Activated T-helper 17 cell treated with anti-CD3 and anti-CD28 coated beads, Interleukin-2, amount 50 U/mL, for 72 hours (primary cell): ENCODE data around the gene HIBADH. TPM values are rescaled to one million over a fixed set of nuclear protein-coding genes. Genes with fewer than 3 reads are reported as not detected.
"Not testable (repeated sequence)": the region's sequence is repeated elsewhere in the genome, so short reads cannot be mapped to it uniquely, and the experiment has no call there.

Experiments
- ATAC-seq: fragments of 150-1000 bp; cut with Tn5 transposase; replicated peaks from 2 replicates; pipeline ENCODE4 v1.10.0; 2021; ENCODE audit warnings: mild to moderate bottlenecking, moderate library complexity
- H3K27ac Mint-ChIP-seq: one replicate; pipeline ENCODE4 v1.8.0; 2022; ENCODE audit warnings: mixed read lengths
- H3K27me3 Mint-ChIP-seq: one replicate; pipeline ENCODE4 v1.8.0; 2022; ENCODE audit warnings: mixed read lengths
- H3K36me3 Mint-ChIP-seq: one replicate; pipeline ENCODE4 v1.8.0; 2022; ENCODE audit warnings: low read depth, mild to moderate bottlenecking, mixed read lengths
- H3K4me1 Mint-ChIP-seq: one replicate; pipeline ENCODE4 v1.8.0; 2022; ENCODE audit warnings: mixed read lengths
- H3K4me3 Mint-ChIP-seq: one replicate; pipeline ENCODE4 v1.8.0; 2022; ENCODE audit warnings: mild to moderate bottlenecking, mixed read lengths
- H3K9me3 Mint-ChIP-seq: one replicate; pipeline ENCODE4 v1.8.0; 2022; ENCODE audit warnings: mixed read lengths
- total RNA-seq, 2 donors: library from RNA; stranded (reverse); gene quantifications; one replicate each; pipeline ENCODE4 v1.2.3, GENCODE V29; 2022

HIBADH gene
- total RNA-seq, 2 donors from 2014 or later: 12.0 to 12.1 TPM

DNA sequence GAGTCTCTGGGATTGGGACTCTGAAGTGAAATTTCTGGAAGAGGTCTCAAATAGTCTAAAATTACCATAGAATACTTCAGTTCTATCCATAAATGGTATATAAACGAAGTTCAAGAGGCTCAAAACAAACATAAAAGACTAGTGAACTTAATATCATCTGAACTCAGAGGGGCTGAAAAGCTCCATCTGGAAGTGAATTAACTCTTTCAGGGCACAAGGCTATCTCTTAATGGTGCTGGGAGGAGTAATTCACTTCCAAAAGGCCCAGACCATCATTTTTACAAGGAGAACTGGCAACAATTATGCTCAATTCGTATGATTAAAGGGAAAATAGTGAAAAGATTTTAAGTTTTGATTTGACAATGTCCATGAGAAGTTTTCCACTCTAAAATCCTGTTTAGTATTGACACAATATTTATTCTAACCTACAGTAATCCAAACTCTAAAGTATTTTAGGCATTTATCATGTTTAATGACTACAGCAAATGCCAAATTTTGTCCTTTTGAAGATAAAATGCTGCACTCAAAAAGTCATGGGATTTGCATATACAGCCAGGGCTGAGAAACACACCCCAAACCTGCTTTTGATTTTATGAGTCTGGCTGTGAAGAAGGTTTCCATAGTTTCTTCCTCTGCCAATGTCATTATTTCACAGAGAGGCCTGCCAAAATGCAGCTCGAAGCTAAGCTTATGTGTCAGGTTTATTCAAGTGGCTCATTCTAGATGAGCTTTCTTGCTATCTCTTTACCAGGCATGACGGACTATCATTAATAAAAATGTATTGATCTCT lies 143.9 kb downstream of the HIBADH start:
- Mint-ChIP-seq H3K4me3 (no peak overlapping the region), H3K27ac (no peak overlapping the region), H3K36me3 (no peaks in the 10 kb centered on the region), H3K27me3 (no peaks in the 10 kb centered on the region), H3K4me1 (no peaks in the 10 kb centered on the region), H3K9me3 (no peaks in the 10 kb centered on the region)
- no peak for ATAC-seq

DNA sequence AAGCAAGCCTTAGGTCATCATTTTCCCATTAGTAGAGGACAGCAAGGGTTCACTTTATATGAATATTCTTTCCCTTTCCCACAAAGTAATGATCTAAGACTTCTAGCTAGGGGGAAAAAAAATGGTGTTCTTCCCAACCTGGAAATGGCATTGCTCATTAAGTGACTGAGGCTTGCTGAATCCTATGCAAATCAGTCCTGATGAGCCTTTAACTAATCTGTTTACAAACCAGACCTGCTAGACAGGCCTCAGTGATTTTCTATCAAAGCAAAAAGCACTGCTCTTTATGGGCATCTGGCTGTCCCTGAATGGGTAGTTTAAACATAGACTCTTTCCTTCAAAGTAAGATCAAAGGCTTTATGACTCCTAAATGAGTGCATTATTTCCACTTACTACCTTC lies 146.3 kb downstream of the HIBADH start:
- H3K36me3 Mint-ChIP-seq: no peaks in the 10 kb centered on the region
- H3K27ac Mint-ChIP-seq: no peak overlapping the region
- no peak overlapping the region for H3K4me3 Mint-ChIP-seq
- no peaks in the 10 kb centered on the region for H3K4me1 Mint-ChIP-seq
- H3K27me3 Mint-ChIP-seq: no peaks in the 10 kb centered on the region
- ATAC-seq: no peak
- no peaks in the 10 kb centered on the region for H3K9me3 Mint-ChIP-seq

DNA sequence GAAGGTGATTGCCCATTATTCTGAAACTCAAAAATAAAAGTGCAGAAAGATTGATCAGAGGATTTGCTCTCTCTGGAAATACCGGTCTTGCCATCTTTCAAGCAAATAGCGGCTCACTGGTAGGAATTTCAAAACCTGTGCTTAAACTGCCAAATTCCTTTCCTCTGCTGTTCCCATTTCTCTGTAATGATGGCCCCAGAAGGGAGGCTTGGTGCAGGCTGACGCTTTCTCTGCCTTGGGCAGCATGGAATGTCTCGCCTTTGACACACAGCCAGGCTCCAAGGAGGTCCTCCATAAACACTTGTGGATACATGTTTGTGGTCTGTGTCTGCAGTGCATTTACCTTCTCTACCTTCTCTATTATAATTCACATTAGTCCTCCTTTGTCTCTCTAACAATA lies 146.8 kb downstream of the HIBADH start:
- no peak overlapping the region for H3K4me3 Mint-ChIP-seq
- H3K4me1 Mint-ChIP-seq: no peaks in the 10 kb centered on the region
- ATAC-seq: no peak
- no peaks in the 10 kb centered on the region for H3K27me3 Mint-ChIP-seq
- H3K36me3 Mint-ChIP-seq: no peaks in the 10 kb centered on the region
- H3K9me3 Mint-ChIP-seq: no peaks in the 10 kb centered on the region
- no peak overlapping the region for H3K27ac Mint-ChIP-seq

DNA sequence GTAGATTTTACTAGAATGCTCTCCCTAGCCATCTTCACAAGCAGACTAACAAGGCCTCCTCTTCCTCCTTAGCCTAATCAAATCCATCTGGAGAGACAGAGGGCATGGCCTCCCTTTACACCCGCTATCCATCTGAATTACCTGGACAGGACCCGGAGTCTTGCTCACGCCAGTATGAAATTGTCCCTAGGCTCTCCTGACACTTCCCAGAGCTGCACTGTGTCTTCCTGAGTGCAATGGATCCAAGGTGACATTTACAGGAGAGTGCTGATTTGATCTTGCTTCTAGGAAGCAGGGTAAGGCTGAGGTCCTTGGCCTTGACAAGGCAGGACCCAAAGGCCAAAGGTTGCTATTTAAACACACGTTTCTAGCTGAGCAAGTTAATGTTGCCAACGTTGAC lies 147.8 kb downstream of the HIBADH start:
- Mint-ChIP-seq H3K36me3 (no peaks in the 10 kb centered on the region), H3K27ac (no peak overlapping the region), H3K27me3 (no peaks in the 10 kb centered on the region), H3K9me3 (no peaks in the 10 kb centered on the region), H3K4me3 (no peak overlapping the region), H3K4me1 (no peaks in the 10 kb centered on the region)
- ATAC-seq: no peak

- no peaks in the 10 kb centered on the region for H3K36me3 Mint-ChIP-seq
- no peak for ATAC-seq
These were observed 148.8 kb downstream of the HIBADH start for GRCh38 chr7:27513885-27514284.

GRCh38 chr7:27511370-27511769 lies 151.3 kb downstream of the HIBADH start:
- ATAC-seq, H3K4me1 Mint-ChIP-seq, H3K27me3 Mint-ChIP-seq, H3K9me3 Mint-ChIP-seq, H3K36me3 Mint-ChIP-seq, H3K27ac Mint-ChIP-seq, H3K4me3 Mint-ChIP-seq: not testable (repeated sequence)

More at GRCh38 chr7:27513885-27514284, 148.8 kb downstream of the HIBADH start:
- H3K4me3 Mint-ChIP-seq: no peak overlapping the region
- no peak overlapping the region for H3K27ac Mint-ChIP-seq
- H3K4me1 Mint-ChIP-seq: no peaks in the 10 kb centered on the region
- no peaks in the 10 kb centered on the region for H3K9me3 Mint-ChIP-seq
- H3K27me3 Mint-ChIP-seq: no peaks in the 10 kb centered on the region

DNA sequence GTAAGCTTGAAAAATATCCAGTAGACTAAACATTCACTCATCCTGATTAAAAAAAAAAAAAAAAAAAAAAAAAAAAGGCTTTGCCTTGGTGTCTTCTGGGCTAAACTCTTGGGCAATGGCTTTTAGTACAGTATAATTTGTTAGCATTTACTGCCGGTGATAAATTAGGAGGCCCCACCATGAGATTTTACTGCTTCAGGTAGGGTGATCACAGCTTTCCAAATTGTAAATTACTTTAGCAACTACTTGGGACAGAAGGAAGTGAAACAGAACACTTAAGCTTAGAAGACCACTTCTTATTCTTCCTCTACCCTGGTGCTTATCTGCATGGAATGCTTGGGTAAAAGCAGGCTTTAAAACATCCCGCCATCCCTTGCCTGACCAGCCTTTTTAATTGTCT lies 152.1 kb downstream of the HIBADH start:
- Mint-ChIP-seq H3K9me3 (no peaks in the 10 kb centered on the region), H3K4me3 (no peak overlapping the region), H3K36me3 (no peaks in the 10 kb centered on the region), H3K4me1 (no peaks in the 10 kb centered on the region), H3K27me3 (no peaks in the 10 kb centered on the region), H3K27ac (no peak overlapping the region)
- ATAC-seq: no peak

DNA sequence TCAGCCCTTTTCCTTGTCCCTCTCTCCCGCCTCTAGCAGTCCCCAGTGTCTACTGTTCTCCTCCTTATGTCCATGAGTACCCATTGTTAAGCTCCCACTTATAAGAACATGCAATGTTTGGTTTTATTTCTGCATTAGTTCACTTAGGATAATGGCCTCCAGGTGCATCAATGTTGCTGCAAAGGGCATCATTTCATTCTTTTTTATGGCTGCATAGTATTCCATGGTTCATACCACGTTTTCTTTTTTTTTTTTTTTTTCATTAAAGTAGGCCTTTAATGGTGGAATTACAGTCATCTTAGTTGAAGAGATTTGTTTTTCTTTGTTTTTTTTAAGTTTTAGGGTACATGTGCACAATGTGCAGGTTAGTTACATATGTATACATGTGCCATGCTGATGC lies 160.8 kb downstream of the HIBADH start:
- H3K4me1 Mint-ChIP-seq, ATAC-seq, H3K9me3 Mint-ChIP-seq, H3K36me3 Mint-ChIP-seq, H3K27me3 Mint-ChIP-seq, H3K4me3 Mint-ChIP-seq, H3K27ac Mint-ChIP-seq: not testable (repeated sequence)

DNA sequence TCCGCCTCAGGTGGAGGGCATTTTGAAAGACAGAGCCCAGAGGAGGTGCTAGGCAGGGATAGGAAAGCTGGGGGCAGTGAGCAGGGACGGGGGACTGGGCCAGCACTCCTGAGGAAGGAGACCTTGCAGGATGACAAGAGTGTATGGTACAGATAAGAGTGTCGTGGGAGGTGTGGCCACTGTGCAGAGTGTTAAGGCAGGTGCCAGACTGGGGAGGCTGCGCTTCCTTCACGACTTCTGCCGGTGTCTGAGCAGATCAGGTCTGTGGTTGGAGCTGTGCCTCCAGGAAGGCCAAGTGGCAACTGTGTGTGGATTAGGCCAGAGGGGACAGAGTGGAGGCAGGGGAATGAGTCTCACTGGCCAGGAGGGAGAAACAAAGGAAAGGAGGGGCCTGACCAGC lies 161.7 kb downstream of the HIBADH start:
- H3K27me3 Mint-ChIP-seq: no peaks in the 10 kb centered on the region
- no peaks in the 10 kb centered on the region for H3K9me3 Mint-ChIP-seq
- no peak for ATAC-seq
- H3K4me1 Mint-ChIP-seq: no peaks in the 10 kb centered on the region
- no peak overlapping the region for H3K4me3 Mint-ChIP-seq
- no peak overlapping the region for H3K27ac Mint-ChIP-seq
- H3K36me3 Mint-ChIP-seq: no peaks in the 10 kb centered on the region

- H3K4me1 Mint-ChIP-seq: no peaks in the 10 kb centered on the region
- H3K27me3 Mint-ChIP-seq: peaks cover 12% of the 10 kb centered on the region
- H3K4me3 Mint-ChIP-seq: no peak overlapping the region
- no peaks in the 10 kb centered on the region for H3K36me3 Mint-ChIP-seq
- ATAC-seq: no peak
- H3K27ac Mint-ChIP-seq: no peak overlapping the region
- no peaks in the 10 kb centered on the region for H3K9me3 Mint-ChIP-seq
These were observed 170.5 kb downstream of the HIBADH start for GRCh38 chr7:27492224-27492623.

DNA sequence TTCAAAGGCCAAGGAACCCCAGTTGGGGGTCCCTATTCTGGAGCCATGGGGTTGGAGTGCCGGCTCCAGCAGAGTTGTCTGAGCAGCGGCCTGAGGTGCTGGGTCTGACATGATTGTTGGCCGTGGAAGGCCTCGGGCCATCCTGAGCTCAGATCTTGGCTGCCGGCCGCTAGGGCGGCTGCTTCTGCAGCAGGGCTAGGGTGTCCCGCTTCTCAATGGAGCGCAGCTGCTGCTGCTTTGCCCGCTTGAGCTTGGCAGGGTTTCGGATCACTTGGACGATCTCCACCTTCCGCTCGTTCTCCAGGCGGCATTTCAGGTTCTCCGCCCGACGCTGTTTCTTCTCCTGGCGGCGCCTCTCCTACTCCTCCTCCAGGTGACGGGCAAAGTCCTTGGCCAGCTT lies 171.1 kb downstream of the HIBADH start:
- H3K9me3 Mint-ChIP-seq: no peaks in the 10 kb centered on the region

GRCh38 chr7:27487509-27487908 lies 175.2 kb downstream of the HIBADH start:
- no peaks in the 10 kb centered on the region for H3K36me3 Mint-ChIP-seq
- H3K9me3 Mint-ChIP-seq: no peaks in the 10 kb centered on the region
- no peak overlapping the region for H3K4me3 Mint-ChIP-seq
- peaks cover 12% of the 10 kb centered on the region for H3K27me3 Mint-ChIP-seq
- ATAC-seq: no peak
- no peaks in the 10 kb centered on the region for H3K4me1 Mint-ChIP-seq
- H3K27ac Mint-ChIP-seq: no peak overlapping the region

More for the DNA sequence above, 171.1 kb downstream of the HIBADH start:
- H3K4me1 Mint-ChIP-seq: no peaks in the 10 kb centered on the region
- H3K27me3 Mint-ChIP-seq: peaks cover 12% of the 10 kb centered on the region
- ATAC-seq: no peak
- H3K36me3 Mint-ChIP-seq: no peaks in the 10 kb centered on the region
- no peak overlapping the region for H3K27ac Mint-ChIP-seq
- H3K4me3 Mint-ChIP-seq: no peak overlapping the region

DNA sequence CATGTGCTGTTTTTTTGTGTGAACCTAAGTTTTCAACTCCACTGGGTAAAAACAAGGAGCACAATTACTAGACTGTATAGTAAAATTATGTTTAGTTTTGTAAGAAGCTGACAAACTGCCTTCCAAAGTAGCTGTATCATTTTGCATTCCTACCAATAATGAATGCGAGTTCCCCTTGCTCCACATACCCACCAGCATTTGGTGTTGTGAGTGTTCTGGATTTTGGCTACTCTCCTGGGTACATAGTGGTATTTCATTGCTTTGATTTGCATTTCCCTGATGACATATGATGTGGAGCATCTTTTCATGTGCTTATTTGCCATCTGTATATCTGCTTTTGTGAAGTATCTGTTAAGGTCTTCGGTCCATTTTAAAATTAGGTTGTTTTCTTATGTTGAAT lies 178.2 kb downstream of the HIBADH start:
- Mint-ChIP-seq H3K27ac (no peak overlapping the region), H3K4me1 (no peaks in the 10 kb centered on the region), H3K36me3 (no peaks in the 10 kb centered on the region), H3K9me3 (no peaks in the 10 kb centered on the region), H3K4me3 (no peak overlapping the region), H3K27me3 (peaks cover 4% of the 10 kb centered on the region)
- ATAC-seq: no peak

DNA sequence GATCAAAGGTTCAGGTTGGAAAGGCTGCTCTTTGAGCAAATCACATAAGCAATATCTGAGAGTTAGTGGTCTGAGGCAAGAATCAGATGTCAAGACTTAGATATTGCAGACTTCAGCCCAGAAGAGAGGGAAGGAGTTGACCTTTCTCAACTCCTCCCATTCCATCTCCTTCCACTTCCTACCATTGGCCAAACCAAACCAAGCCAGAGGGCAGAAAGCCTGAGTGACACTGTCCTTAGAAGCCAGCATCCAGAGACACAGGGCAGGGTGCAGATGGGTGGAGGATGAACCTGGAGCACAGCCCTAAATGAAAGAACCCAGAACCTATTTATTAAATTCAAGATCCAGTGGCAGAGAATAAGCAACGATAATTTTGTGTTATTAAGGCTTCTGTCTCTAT lies 180.5 kb downstream of the HIBADH start:
- H3K27me3 Mint-ChIP-seq: no peaks in the 10 kb centered on the region
- H3K9me3 Mint-ChIP-seq: no peaks in the 10 kb centered on the region
- H3K4me3 Mint-ChIP-seq: no peak overlapping the region
- H3K27ac Mint-ChIP-seq: no peak overlapping the region
- H3K4me1 Mint-ChIP-seq: no peaks in the 10 kb centered on the region
- ATAC-seq: no peak
- H3K36me3 Mint-ChIP-seq: no peaks in the 10 kb centered on the region

- Mint-ChIP-seq H3K4me1 (no peaks in the 10 kb centered on the region), H3K4me3 (no peak overlapping the region), H3K36me3 (no peaks in the 10 kb centered on the region), H3K27me3 (no peaks in the 10 kb centered on the region), H3K9me3 (no peaks in the 10 kb centered on the region), H3K27ac (no peak overlapping the region)
- no peak for ATAC-seq
These were observed 184.1 kb downstream of the HIBADH start for GRCh38 chr7:27478556-27478955.

DNA sequence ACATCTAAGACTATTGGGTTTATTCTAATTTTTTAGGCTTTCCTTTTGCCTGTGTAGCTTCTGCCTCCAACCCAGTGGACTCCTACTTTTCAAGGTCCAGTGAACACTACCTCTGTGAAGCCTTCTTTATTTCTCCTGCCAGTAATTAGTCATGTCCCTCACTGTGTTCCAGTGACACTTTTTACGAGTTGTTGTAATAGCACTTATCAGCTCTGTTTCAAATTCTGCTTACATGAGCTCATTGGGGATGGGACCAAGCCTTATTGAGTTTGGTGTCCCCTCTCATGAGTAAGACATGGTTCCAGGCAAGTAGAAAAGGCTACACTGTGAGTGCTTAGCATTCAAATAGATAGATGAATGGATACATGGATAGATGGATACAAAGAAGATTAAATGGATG lies 184.6 kb downstream of the HIBADH start:
- H3K36me3 Mint-ChIP-seq: no peaks in the 10 kb centered on the region
- no peaks in the 10 kb centered on the region for H3K4me1 Mint-ChIP-seq
- H3K27ac Mint-ChIP-seq: no peak overlapping the region
- H3K4me3 Mint-ChIP-seq: no peak overlapping the region
- no peak for ATAC-seq
- no peaks in the 10 kb centered on the region for H3K27me3 Mint-ChIP-seq
- H3K9me3 Mint-ChIP-seq: no peaks in the 10 kb centered on the region
